ENCODE measurements around the gene VAX1.

The VAX1 gene

GRCh38 chr10:117175901-117176534 is 37.9 kb upstream of the VAX1 start:
- DNase-seq (ENCODE audit: low read depth, low spot score): peak; percentile 66
- Histone ChIP-seq H3K27me3 (ENCODE audit: insufficient read depth, insufficient read length) (peaks cover 49% of the 10 kb centered on the region), H3K4me1 (ENCODE audit: insufficient read depth, insufficient read length) (peaks cover 3% of the 10 kb centered on the region), H3K9ac (ENCODE audit: insufficient read length, low read depth) (peak overlapping the region; percentile 62), H3K9me3 (ENCODE audit: insufficient read depth, low read length) (no peaks in the 10 kb centered on the region), H3K36me3 (ENCODE audit: insufficient read depth, insufficient read length, low read length) (no peaks in the 10 kb centered on the region), H3K4me3 (ENCODE audit: insufficient read length, low read depth) (peak overlapping the region; percentile 44)
- TF ChIP-seq SUZ12 (IDR thresholded peaks at IDR 0.05; ENCODE audit: extremely low read depth, insufficient read depth, insufficient read length): no peak
- no peak for TF ChIP-seq YY1 (IDR thresholded peaks at IDR 0.05; ENCODE audit: insufficient read depth, insufficient read length)
- TF ChIP-seq ZNF274 (IDR thresholded peaks at IDR 0.05; ENCODE audit: low read depth, low read length): no peak

GRCh38 chr10:117175215-117175900 is 37.3 kb upstream of the VAX1 start:
- no peaks in the 10 kb centered on the region for H3K36me3 ChIP-seq (ENCODE audit: insufficient read depth, insufficient read length, low read length)
- H3K4me1 ChIP-seq (ENCODE audit: insufficient read depth, insufficient read length): peaks cover 3% of the 10 kb centered on the region
- no peak for DNase-seq (ENCODE audit: low read depth, low spot score)
- H3K9ac ChIP-seq (ENCODE audit: insufficient read length, low read depth): peak overlapping the region; percentile 62
- peaks cover 55% of the 10 kb centered on the region for H3K27me3 ChIP-seq (ENCODE audit: insufficient read depth, insufficient read length)
- H3K9me3 ChIP-seq (ENCODE audit: insufficient read depth, low read length): no peaks in the 10 kb centered on the region
- TF ChIP-seq YY1 (IDR thresholded peaks at IDR 0.05; ENCODE audit: insufficient read depth, insufficient read length) (no peak), ZNF274 (IDR thresholded peaks at IDR 0.05; ENCODE audit: low read depth, low read length) (no peak), SUZ12 (IDR thresholded peaks at IDR 0.05; ENCODE audit: extremely low read depth, insufficient read depth, insufficient read length) (no peak)
- H3K4me3 ChIP-seq (ENCODE audit: insufficient read length, low read depth): peak overlapping the region; percentile 44

GRCh38 chr10:117174439-117175214 is 36.6 kb upstream of the VAX1 start:
- H3K4me3 ChIP-seq (ENCODE audit: insufficient read length, low read depth): peak overlapping the region; percentile 44
- H3K4me1 ChIP-seq (ENCODE audit: insufficient read depth, insufficient read length): peaks cover 3% of the 10 kb centered on the region
- H3K36me3 ChIP-seq (ENCODE audit: insufficient read depth, insufficient read length, low read length): no peaks in the 10 kb centered on the region
- no peaks in the 10 kb centered on the region for H3K9me3 ChIP-seq (ENCODE audit: insufficient read depth, low read length)
- H3K9ac ChIP-seq (ENCODE audit: insufficient read length, low read depth): peak overlapping the region; percentile 62
- TF ChIP-seq SUZ12 (IDR thresholded peaks at IDR 0.05; ENCODE audit: extremely low read depth, insufficient read depth, insufficient read length) (no peak), YY1 (IDR thresholded peaks at IDR 0.05; ENCODE audit: insufficient read depth, insufficient read length) (no peak)
- peaks cover 63% of the 10 kb centered on the region for H3K27me3 ChIP-seq (ENCODE audit: insufficient read depth, insufficient read length)
- peak; percentile 63 for DNase-seq (ENCODE audit: low read depth, low spot score)

GRCh38 chr10:117170244-117170643 is 32.2 kb upstream of the VAX1 start:
- H3K4me1 ChIP-seq (ENCODE audit: insufficient read depth, insufficient read length): peaks cover 6% of the 10 kb centered on the region
- peaks cover 99% of the 10 kb centered on the region for H3K27me3 ChIP-seq (ENCODE audit: insufficient read depth, insufficient read length)
- TF ChIP-seq YY1 (IDR thresholded peaks at IDR 0.05; ENCODE audit: insufficient read depth, insufficient read length): no peak
- no peak for TF ChIP-seq ZNF274 (IDR thresholded peaks at IDR 0.05; ENCODE audit: low read depth, low read length)
- H3K4me3 ChIP-seq (ENCODE audit: insufficient read length, low read depth): no peak overlapping the region
- no peak overlapping the region for H3K9ac ChIP-seq (ENCODE audit: insufficient read length, low read depth)
- H3K9me3 ChIP-seq (ENCODE audit: insufficient read depth, low read length): no peaks in the 10 kb centered on the region
- no peak for DNase-seq (ENCODE audit: low read depth, low spot score)
- no peaks in the 10 kb centered on the region for H3K36me3 ChIP-seq (ENCODE audit: insufficient read depth, insufficient read length, low read length)

GRCh38 chr10:117169480-117169879 is 31.4 kb upstream of the VAX1 start:
- H3K4me1 ChIP-seq (ENCODE audit: insufficient read depth, insufficient read length): peaks cover 6% of the 10 kb centered on the region
- no peaks in the 10 kb centered on the region for H3K9me3 ChIP-seq (ENCODE audit: insufficient read depth, low read length)
- H3K9ac ChIP-seq (ENCODE audit: insufficient read length, low read depth): no peak overlapping the region
- DNase-seq (ENCODE audit: low read depth, low spot score): no peak
- H3K36me3 ChIP-seq (ENCODE audit: insufficient read depth, insufficient read length, low read length): no peaks in the 10 kb centered on the region
- TF ChIP-seq ZNF274 (IDR thresholded peaks at IDR 0.05; ENCODE audit: low read depth, low read length) (no peak), YY1 (IDR thresholded peaks at IDR 0.05; ENCODE audit: insufficient read depth, insufficient read length) (no peak), SUZ12 (IDR thresholded peaks at IDR 0.05; ENCODE audit: extremely low read depth, insufficient read depth, insufficient read length) (no peak)
- H3K4me3 ChIP-seq (ENCODE audit: insufficient read length, low read depth): no peak overlapping the region
- H3K27me3 ChIP-seq (ENCODE audit: insufficient read depth, insufficient read length): peaks cover 99% of the 10 kb centered on the region

DNA sequence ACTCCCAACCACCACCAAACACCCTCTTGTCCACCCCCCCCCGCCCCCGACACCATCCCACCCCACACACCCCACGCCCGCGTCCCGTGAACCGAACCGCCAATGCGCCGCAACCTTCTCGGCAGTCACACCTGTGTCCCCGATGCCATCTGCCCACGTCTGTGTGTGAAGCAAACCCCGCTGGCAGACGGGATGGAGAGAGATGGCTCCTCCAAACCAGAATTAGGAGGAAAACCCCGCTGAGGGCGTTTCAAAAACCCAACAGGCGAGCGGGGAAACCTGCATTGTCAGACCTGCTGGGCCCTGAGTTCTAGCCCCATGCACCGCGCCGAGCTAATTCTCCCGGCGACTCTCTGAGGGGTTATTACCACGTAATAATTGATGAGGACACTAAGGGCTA is 30.7 kb upstream of the VAX1 start:
- no peak for DNase-seq (ENCODE audit: low read depth, low spot score)
- Histone ChIP-seq H3K9me3 (ENCODE audit: insufficient read depth, low read length) (no peaks in the 10 kb centered on the region), H3K4me3 (ENCODE audit: insufficient read length, low read depth) (no peak overlapping the region), H3K27me3 (ENCODE audit: insufficient read depth, insufficient read length) (peaks cover 99% of the 10 kb centered on the region), H3K4me1 (ENCODE audit: insufficient read depth, insufficient read length) (peaks cover 6% of the 10 kb centered on the region), H3K36me3 (ENCODE audit: insufficient read depth, insufficient read length, low read length) (no peaks in the 10 kb centered on the region), H3K9ac (ENCODE audit: insufficient read length, low read depth) (no peak overlapping the region)
- TF ChIP-seq YY1 (IDR thresholded peaks at IDR 0.05; ENCODE audit: insufficient read depth, insufficient read length): no peak
- no peak for TF ChIP-seq ZNF274 (IDR thresholded peaks at IDR 0.05; ENCODE audit: low read depth, low read length)
- TF ChIP-seq SUZ12 (IDR thresholded peaks at IDR 0.05; ENCODE audit: extremely low read depth, insufficient read depth, insufficient read length): no peak
